Central memory CD8-positive, alpha-beta T cell (primary cell): ENCODE results near the gene ETS1.
A peak's percentile ranks its signal among the peaks of the same experiment; 100 is the strongest.

Experiments
- ATAC-seq: fragments of 150-1000 bp; cut with Tn5 transposase; replicated peaks from 2 replicates; pipeline ENCODE4 v1.10.0; 2022; ENCODE audit warnings: mild to moderate bottlenecking, moderate FRiP score, moderate number of reproducible peaks; ENCODE audit not compliant: poor library complexity, severe bottlenecking; ENCODE audit errors: extremely low read depth
- DNase-seq, 2 donors: peaks; one replicate each; pipeline ENCODE4 v3.0.0; 2021; ENCODE audit warnings: low spot score in 2 of 2
- H3K27ac Mint-ChIP-seq: one replicate; pipeline ENCODE4 v1.8.0; 2022; ENCODE audit warnings: low read depth, mild to moderate bottlenecking, moderate library complexity, mixed read lengths
- H3K27me3 Mint-ChIP-seq: one replicate; pipeline ENCODE4 v1.8.0; 2022; ENCODE audit warnings: mixed read lengths
- H3K36me3 Mint-ChIP-seq: one replicate; pipeline ENCODE4 v1.8.0; 2022; ENCODE audit warnings: mild to moderate bottlenecking, moderate library complexity, mixed read lengths; ENCODE audit not compliant: insufficient read depth
- H3K4me1 Mint-ChIP-seq: one replicate; pipeline ENCODE4 v1.8.0; 2022; ENCODE audit warnings: mixed read lengths
- H3K4me3 Mint-ChIP-seq: one replicate; pipeline ENCODE4 v1.8.0; 2022; ENCODE audit warnings: mild to moderate bottlenecking, moderate library complexity, mixed read lengths
- H3K9me3 Mint-ChIP-seq: one replicate; pipeline ENCODE4 v1.8.0; 2022; ENCODE audit warnings: mixed read lengths

ETS1 gene

DNA sequence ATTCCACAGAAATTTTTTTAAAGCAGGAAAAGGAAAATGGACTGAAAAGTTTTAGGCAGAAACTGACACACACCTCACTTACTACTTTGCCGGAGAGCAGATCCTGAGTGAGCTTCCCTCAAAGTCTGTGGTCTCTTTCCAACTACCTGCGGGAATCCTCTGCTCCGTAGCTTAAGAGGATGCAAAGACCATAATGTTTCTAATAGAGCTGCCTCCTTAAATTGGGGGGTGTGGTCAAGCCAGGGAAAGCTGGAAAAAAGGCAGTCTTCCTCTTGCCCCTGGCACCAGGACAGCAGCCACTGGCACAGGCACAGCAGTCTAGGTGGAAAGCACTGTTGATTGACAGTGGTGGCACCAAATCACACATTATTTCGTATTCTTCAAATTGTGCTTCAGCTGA lies at the start of gene ETS1:
Gene ETS1 (minus strand): TSS at position 144 of the 400 bp plus-strand sequence. CDS start 14,428 bp downstream, outside the sequence.
- Mint-ChIP-seq H3K4me1 (peaks cover 15% of the 10 kb centered on the region), H3K27ac (no peak within 1 kb of the TSS), H3K9me3 (no peaks in the 10 kb centered on the region), H3K4me3 (no peak within 1 kb of the TSS), H3K27me3 (peaks cover 9% of the 10 kb centered on the region), H3K36me3 (no peaks in the 10 kb centered on the region)
- ATAC-seq (no peak), DNase-seq (no peak)

DNA sequence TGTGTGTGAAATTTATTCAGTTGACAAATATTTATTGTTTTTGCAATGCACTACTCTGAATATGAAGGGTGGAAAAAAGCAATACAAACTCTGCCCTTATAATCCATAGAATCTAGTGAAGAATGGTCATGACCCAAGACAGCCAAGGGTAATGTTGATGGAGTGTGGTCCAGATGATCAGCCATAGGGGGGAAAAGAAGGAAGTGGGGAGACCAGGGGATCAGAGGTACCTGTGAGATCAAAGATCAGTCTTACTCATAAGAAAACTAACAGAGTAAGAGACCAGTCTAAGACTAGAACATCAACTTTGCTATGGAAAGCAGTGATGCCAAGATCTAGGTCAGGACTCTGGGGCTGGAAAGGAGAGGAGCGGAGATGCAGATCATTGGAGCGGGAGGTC lies 47.0 kb upstream of the ETS1 start:
- DNase-seq = no peak
- H3K36me3 Mint-ChIP-seq = peaks cover 2% of the 10 kb centered on the region

DNA sequence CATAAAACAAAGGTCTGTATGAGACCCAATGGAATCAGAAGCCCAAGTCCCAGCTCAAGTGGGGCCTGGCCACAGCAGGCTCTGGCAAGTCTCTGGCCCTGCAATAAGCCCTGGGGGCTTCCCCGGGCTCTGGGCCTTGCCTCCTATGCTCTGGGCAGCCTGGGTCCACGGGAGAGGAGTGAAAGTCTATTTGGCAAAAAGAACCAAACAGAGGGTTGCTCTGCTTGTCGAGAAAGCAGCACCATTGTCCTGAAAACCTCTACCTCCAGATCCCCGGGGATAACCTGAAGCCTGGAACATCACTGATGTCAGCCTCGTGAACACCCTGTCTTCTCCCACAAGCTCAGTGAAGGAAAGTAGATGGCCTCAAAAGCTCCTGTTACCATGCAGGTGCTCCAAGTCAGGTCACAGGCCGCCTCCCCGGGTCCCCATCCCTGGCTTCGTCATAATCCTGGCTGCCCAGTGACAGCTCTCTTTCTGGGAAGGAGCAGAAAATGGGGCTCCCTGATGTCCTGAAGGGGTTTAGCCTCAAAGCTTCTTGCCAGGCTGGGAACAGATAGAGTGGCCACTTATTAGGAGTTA lies 46.1 kb upstream of the ETS1 start:
- Mint-ChIP-seq H3K9me3 (no peaks in the 10 kb centered on the region), H3K27ac (no peak overlapping the region), H3K4me1 (peaks cover 31% of the 10 kb centered on the region), H3K4me3 (no peak overlapping the region), H3K36me3 (peaks cover 4% of the 10 kb centered on the region), H3K27me3 (no peaks in the 10 kb centered on the region)
- no peak for ATAC-seq
- DNase-seq = no peak

More for the DNA sequence above, 47.0 kb upstream of the ETS1 start:
- H3K4me3 Mint-ChIP-seq = no peak overlapping the region
- no peaks in the 10 kb centered on the region for H3K9me3 Mint-ChIP-seq
- no peak for ATAC-seq
- H3K4me1 Mint-ChIP-seq = peaks cover 22% of the 10 kb centered on the region
- H3K27me3 Mint-ChIP-seq = no peaks in the 10 kb centered on the region
- H3K27ac Mint-ChIP-seq = peak overlapping the region; percentile 2

DNA sequence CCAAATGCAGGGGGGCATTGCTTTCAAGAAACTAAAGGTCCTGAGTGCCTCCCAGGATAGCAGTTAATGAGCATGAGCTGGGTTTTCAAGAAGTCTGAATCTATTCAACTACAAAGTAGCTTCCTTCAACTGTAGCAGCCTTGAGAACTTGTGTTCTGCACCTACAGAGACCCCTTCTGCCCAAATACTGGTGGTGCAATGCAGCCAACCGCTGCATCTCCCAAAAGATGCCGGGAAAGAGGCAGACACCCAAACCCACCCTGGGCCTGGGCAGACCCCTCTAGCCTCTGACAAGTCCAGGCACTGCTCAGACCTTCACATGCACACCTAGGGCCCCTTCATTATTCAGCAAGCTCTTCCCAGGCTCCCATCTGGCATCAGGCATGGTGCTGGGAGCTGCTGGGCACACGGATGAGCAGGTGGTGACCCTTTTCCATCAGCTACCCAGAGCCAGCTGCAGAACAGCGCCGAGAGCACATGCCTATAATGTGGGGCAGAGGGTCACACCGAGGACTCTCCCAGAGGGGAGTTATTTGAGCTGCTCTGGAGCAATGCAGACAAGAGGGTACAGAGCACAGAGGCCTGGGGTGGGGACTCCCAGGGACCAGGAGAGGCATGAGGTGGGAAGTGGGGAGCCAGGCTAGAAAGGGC lies 44.9 kb upstream of the ETS1 start:
- Mint-ChIP-seq H3K4me3 (no peak overlapping the region), H3K4me1 (peaks cover 43% of the 10 kb centered on the region), H3K27ac (no peak overlapping the region), H3K36me3 (peaks cover 6% of the 10 kb centered on the region), H3K27me3 (no peaks in the 10 kb centered on the region), H3K9me3 (no peaks in the 10 kb centered on the region)
- DNase-seq (no peak), ATAC-seq (no peak)

DNA sequence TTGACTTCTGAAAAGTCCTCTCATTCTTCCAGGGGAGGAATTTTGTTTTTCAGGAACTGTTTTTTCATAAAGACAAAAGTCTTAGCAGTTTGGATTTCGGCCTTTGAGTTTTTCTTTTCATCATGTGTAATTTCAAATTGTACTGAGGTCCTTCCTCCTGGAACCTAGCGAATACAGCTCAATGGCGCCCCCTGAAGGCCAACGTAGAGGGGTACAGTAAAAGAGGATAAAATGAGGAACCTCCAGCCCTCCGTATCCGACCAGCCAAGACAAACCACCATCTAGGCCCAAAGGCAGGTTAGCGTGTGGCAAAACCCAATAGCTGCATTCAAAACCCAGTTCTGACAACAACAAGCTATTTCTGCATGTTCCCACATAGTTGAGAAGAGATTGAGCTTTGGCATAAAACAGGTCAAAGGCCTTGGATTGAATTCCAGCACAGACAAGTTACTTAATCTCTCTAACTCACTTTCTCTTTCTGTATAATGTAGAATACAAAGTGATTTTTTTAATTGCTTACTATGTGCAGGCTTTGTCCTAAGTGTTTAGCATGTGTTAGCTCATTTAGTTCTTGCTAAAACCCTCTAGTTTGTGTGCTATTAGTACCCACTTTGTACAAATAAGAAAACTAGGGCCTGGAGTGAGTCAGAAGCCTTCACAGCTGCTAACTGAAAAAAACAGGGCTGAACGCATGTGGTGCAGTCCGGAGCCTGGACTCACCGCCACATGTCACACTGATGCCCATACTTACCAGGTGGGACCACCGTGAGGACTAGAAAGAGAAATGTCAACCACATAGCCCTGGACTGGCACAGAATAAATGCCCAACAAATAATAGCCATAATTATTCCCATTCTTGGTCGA lies 43.2 kb upstream of the ETS1 start:
- DNase-seq (peak; percentile 81 to 94), ATAC-seq (no peak)
- peaks cover 10% of the 10 kb centered on the region for H3K36me3 Mint-ChIP-seq
- no peaks in the 10 kb centered on the region for H3K9me3 Mint-ChIP-seq
- H3K4me1 Mint-ChIP-seq = peaks cover 60% of the 10 kb centered on the region
- peak overlapping the region; percentile 97 for H3K27ac Mint-ChIP-seq
- no peaks in the 10 kb centered on the region for H3K27me3 Mint-ChIP-seq
- H3K4me3 Mint-ChIP-seq = peak overlapping the region; percentile 49

- Mint-ChIP-seq H3K4me1 (peaks cover 70% of the 10 kb centered on the region), H3K9me3 (no peaks in the 10 kb centered on the region), H3K27me3 (no peaks in the 10 kb centered on the region), H3K36me3 (peaks cover 14% of the 10 kb centered on the region), H3K4me3 (peak overlapping the region; percentile 59), H3K27ac (peak overlapping the region; percentile 97)
- ATAC-seq (no peak), DNase-seq (no peak)
Measured at GRCh38 chr11:128629516-128630106, 42.3 kb upstream of the ETS1 start.

GRCh38 chr11:128628686-128629085 lies 41.3 kb upstream of the ETS1 start:
- Mint-ChIP-seq H3K4me3 (peak overlapping the region; percentile 59), H3K36me3 (peaks cover 16% of the 10 kb centered on the region)
- peak in 1 of 2 donors; percentile 43 for DNase-seq

DNA sequence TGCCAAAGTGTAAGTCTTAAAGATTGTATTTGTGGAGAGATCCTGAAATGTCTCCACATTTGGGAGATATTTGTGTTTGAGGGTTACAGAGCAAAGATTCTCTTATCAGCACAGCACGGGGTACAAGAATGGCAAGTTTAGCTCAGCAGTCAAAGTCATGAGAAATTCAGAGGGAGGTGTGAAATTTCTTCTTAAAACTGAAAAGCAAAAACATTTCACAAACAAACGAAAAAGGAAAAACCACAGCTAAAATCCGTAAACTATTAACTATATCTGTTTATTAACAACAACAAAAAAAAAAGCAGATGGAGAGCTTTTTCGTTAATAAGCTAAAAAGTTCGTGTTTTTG lies 40.9 kb upstream of the ETS1 start:
- H3K36me3 Mint-ChIP-seq = peaks cover 16% of the 10 kb centered on the region
- H3K4me1 Mint-ChIP-seq = peaks cover 83% of the 10 kb centered on the region
- no peaks in the 10 kb centered on the region for H3K9me3 Mint-ChIP-seq
- ATAC-seq (peak; percentile 35), DNase-seq (no peak)
- peak overlapping the region; percentile 59 for H3K4me3 Mint-ChIP-seq
- peak overlapping the region; percentile 97 for H3K27ac Mint-ChIP-seq
- H3K27me3 Mint-ChIP-seq = no peaks in the 10 kb centered on the region

More at GRCh38 chr11:128628686-128629085, 41.3 kb upstream of the ETS1 start:
- Mint-ChIP-seq H3K4me1 (peaks cover 79% of the 10 kb centered on the region), H3K9me3 (no peaks in the 10 kb centered on the region), H3K27me3 (no peaks in the 10 kb centered on the region), H3K27ac (peak overlapping the region; percentile 97)
- peak; percentile 69 for ATAC-seq

DNA sequence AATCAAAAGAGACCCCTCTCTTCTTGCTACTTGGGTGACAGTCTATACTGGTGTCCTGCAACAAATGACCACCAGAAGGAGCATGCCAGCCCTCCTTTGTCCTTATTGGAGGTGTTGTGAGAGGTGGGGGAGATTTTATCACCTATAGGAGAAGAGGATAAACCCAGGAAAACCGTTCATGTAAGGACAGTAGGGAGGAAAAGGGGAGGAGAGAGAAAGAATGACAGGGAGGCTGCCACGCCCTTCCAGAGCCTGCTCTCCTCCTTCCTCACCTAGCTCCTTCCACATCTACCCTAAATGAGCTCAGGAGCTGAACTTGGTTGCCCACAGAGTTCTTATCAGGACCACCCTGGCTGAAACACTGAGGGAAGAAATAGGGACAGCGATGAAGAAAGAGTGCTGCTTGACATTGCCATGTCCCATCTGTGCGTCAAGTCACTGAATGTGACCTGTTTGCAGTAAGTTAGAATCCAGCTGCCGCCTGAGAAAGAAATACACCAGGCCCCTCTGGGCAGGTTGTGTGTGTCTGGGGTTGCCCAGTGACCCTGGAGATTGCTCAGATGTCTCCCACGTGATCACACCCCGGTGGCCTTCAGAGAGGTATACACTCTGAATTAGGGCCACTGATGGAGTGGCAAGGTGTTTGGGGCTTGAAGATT lies 40.4 kb upstream of the ETS1 start:
- Mint-ChIP-seq H3K9me3 (no peaks in the 10 kb centered on the region), H3K36me3 (peaks cover 16% of the 10 kb centered on the region), H3K27ac (peak overlapping the region; percentile 97), H3K4me3 (peak overlapping the region; percentile 59), H3K4me1 (peaks cover 88% of the 10 kb centered on the region), H3K27me3 (no peaks in the 10 kb centered on the region)
- ATAC-seq = peak; percentile 13
- DNase-seq = no peak

DNA sequence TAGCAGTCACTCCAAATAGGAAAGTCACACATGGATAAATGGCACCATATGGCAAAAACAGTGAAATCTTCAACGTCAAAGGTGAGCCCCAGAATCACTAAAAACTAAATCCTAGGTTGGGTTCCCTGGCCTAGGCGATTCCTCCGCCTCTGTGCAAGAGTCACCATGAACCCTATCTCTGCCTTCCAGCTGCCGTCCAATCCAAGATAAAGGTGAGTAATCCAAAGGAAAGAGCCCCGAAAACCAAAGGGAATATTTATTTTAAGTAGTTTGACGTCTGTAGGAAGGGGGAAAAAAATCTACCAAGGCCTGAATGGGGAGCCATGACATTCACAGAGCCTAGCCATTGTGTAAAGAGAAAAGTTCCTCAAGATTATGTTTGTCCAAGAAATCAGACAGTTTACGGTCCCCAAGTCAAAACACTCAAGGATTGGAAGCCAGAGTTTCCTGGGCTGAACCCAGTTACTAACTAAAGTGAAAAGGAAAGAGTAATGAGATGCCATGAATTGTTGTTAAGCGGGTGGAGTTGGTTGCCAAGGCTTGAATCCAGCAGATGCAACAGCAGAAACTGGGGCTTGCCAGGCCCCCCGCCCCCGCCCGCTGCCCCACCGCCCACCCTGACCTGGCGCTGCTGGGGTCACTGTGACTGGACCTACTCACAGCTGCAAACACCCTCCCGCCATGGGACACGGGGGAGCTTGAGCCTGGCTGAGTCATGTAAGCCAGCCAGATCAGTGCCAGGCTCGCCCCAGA lies 39.7 kb upstream of the ETS1 start:
- ATAC-seq (no peak), DNase-seq (no peak)
- peak overlapping the region; percentile 97 for H3K27ac Mint-ChIP-seq
- H3K27me3 Mint-ChIP-seq = no peaks in the 10 kb centered on the region
- peaks cover 16% of the 10 kb centered on the region for H3K36me3 Mint-ChIP-seq
- H3K4me1 Mint-ChIP-seq = peaks cover 89% of the 10 kb centered on the region
- no peaks in the 10 kb centered on the region for H3K9me3 Mint-ChIP-seq
- peak overlapping the region; percentile 70 for H3K4me3 Mint-ChIP-seq

DNA sequence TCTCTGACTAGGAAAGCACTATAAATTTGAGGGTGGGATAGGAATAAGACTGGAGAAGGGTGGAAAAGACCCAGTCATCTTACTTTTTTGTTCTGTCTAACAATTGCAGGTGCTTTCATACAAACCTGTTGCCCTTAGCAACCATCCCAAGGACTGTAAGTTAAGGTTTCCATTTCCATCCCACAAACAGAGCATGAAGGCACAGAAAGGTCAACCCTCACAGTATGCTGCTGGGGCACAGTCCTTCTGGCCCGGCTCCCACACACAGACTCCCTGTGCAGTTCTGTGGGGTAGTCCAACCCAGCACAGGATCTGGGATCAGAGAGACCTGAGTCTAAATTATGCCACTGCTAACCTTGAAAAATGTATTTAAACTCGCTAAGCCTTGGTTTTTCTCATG lies 38.4 kb upstream of the ETS1 start:
- Mint-ChIP-seq H3K4me1 (peaks cover 85% of the 10 kb centered on the region), H3K4me3 (peak overlapping the region; percentile 70)

More for the DNA sequence above, 38.4 kb upstream of the ETS1 start:
- H3K27ac Mint-ChIP-seq = peak overlapping the region; percentile 97
- H3K27me3 Mint-ChIP-seq = no peaks in the 10 kb centered on the region
- DNase-seq (no peak), ATAC-seq (no peak)
- no peaks in the 10 kb centered on the region for H3K9me3 Mint-ChIP-seq
- H3K36me3 Mint-ChIP-seq = peaks cover 16% of the 10 kb centered on the region
